SU-DHL-6 (cell line): ENCODE measurements around the gene DYNLT1.

Experiments used
- H2AFZ ChIP-seq: fragments of 200-600 bp; sonication (generic); 2 replicates; pipeline ENCODE4 v1.6.1; 2014; ENCODE audit warnings: low read depth, mild to moderate bottlenecking, moderate library complexity, mixed read lengths, antibody characterized with exemption, low read length; ENCODE audit not compliant: severe bottlenecking
- H3F3A ChIP-seq: fragments of 200-600 bp; shearing (Covaris generic); 2 replicates; pipeline ENCODE4 v1.6.0; 2016; ENCODE audit warnings: antibody characterized with exemption, mild to moderate bottlenecking; ENCODE audit not compliant: insufficient read depth
- H3K27ac ChIP-seq: fragments of 200-600 bp; sonication (generic); 2 replicates; pipeline ENCODE4 v1.5.1; 2016; ENCODE audit warnings: low read depth, mild to moderate bottlenecking, low read length, moderate library complexity, mixed read lengths
- H3K27me3 ChIP-seq: fragments of 200-600 bp; sonication (generic), shearing (Covaris generic); 2 replicates; pipeline ENCODE4 v1.6.0; 2014; ENCODE audit warnings: mild to moderate bottlenecking, low read length
- H3K36me3 ChIP-seq: fragments of 200-600 bp; sonication (generic); 2 replicates; pipeline ENCODE4 v1.6.1; 2014; ENCODE audit warnings: mild to moderate bottlenecking, low read length, mixed read lengths
- H3K4me2 ChIP-seq: fragments of 300-600, 200-600 bp; shearing (Covaris generic), sonication (generic); 2 replicates; pipeline ENCODE4 v1.6.0; 2014; ENCODE audit warnings: low read length, low read depth, mild to moderate bottlenecking; ENCODE audit not compliant: poor library complexity, severe bottlenecking
- H3K4me3 ChIP-seq: fragments of 200-600 bp; sonication (generic); 2 replicates; pipeline ENCODE4 v1.5.1; 2014; ENCODE audit warnings: antibody characterized with exemption, low read length, mild to moderate bottlenecking, mixed read lengths; ENCODE audit not compliant: insufficient read depth, poor library complexity, severe bottlenecking
- H3K79me2 ChIP-seq: fragments of 200-600 bp; sonication (generic); 2 replicates; pipeline ENCODE4 v1.6.1; 2014; ENCODE audit warnings: mild to moderate bottlenecking, low read length, moderate library complexity; ENCODE audit not compliant: insufficient read depth
- H3K9ac ChIP-seq: fragments of 200-600 bp; sonication (generic); 2 replicates; pipeline ENCODE4 v1.7.0; 2014; ENCODE audit warnings: mild to moderate bottlenecking, low read length
- H3K9me2 ChIP-seq: fragments of 200-600 bp; sonication (generic); replicated peaks from 2 replicates; pipeline ENCODE4 v1.6.1; 2014; ENCODE audit warnings: low read length; ENCODE audit not compliant: insufficient read depth
- H3K9me3 ChIP-seq: fragments of 200-600 bp; sonication (generic); 2 replicates; pipeline ENCODE4 v1.6.1; 2014; ENCODE audit warnings: low read length, mixed read lengths; ENCODE audit not compliant: insufficient read depth
- H4K20me1 ChIP-seq: fragments of 200-600 bp; sonication (generic); 2 replicates; pipeline ENCODE4 v1.6.1; 2014; ENCODE audit warnings: low read depth, mild to moderate bottlenecking, antibody characterized with exemption, low read length, moderate library complexity, mixed read lengths
- CTCF ChIP-seq: fragments of 200-600 bp; sonication (generic); IDR thresholded peaks from one replicate; pipeline ENCODE4 v1.5.1; 2017; ENCODE audit warnings: antibody characterized with exemption, mild to moderate bottlenecking, low read length, moderate library complexity; ENCODE audit not compliant: insufficient read depth, poor library complexity, severe bottlenecking
- EZH2phosphoT487 ChIP-seq: fragments of 200-600 bp; sonication (generic), shearing (Covaris generic); conservative IDR thresholded peaks from 2 replicates; pipeline ENCODE4 v1.6.1; 2018; ENCODE audit warnings: mild to moderate bottlenecking, antibody characterized with exemption, low read length, moderate library complexity, mixed read lengths

DYNLT1 gene

GRCh38 chr6:158644231-158645063 is at the start of gene DYNLT1:
DYNLT1 (minus strand) TSS chr6:158644743; CDS start chr6:158644708, 35 bp downstream.
- Histone ChIP-seq H3K9me3 (no peaks in the 10 kb centered on the region), H3K9ac (peak within 1 kb of the TSS; percentile 92), H2AFZ (peak within 1 kb of the TSS; percentile 96), H3K4me3 (peak within 1 kb of the TSS; percentile 70), H3K27ac (peak within 1 kb of the TSS; percentile 27; the same call in 1 of the 2 replicates), H3F3A (0 out of 2 replicates have a peak, but pooled peaks cover 4% of the 10 kb centered on the region), H4K20me1 (no peaks in the 10 kb centered on the region), H3K27me3 (no peaks in the 10 kb centered on the region), H3K79me2 (peaks cover 33% of the 10 kb centered on the region), H3K36me3 (no peaks in the 10 kb centered on the region), H3K9me2 (no peaks in the 10 kb centered on the region), H3K4me2 (peak within 1 kb of the TSS; percentile 81)
- TF ChIP-seq CTCF, result no peak
- TF ChIP-seq EZH2phosphoT487, result no peak

- Histone ChIP-seq H3K36me3 (no peaks in the 10 kb centered on the region), H3K9me2 (no peaks in the 10 kb centered on the region), H3K9me3 (no peaks in the 10 kb centered on the region), H3F3A (no peaks in the 10 kb centered on the region), H4K20me1 (no peaks in the 10 kb centered on the region), H3K4me3 (no peak overlapping the region), H3K4me2 (no peak overlapping the region), H3K79me2 (no peaks in the 10 kb centered on the region), H2AFZ (no peak overlapping the region), H3K27me3 (no peaks in the 10 kb centered on the region), H3K27ac (no peak overlapping the region), H3K9ac (no peak overlapping the region)
- TF ChIP-seq CTCF (no peak), EZH2phosphoT487 (no peak)
Observed at GRCh38 chr6:158688860-158689259, 44.3 kb upstream of the DYNLT1 start.

- Histone ChIP-seq H3K27me3 (no peaks in the 10 kb centered on the region), H3K36me3 (no peaks in the 10 kb centered on the region)
Observed at GRCh38 chr6:158687506-158687905, 43.0 kb upstream of the DYNLT1 start.

More at GRCh38 chr6:158687506-158687905, 43.0 kb upstream of the DYNLT1 start:
- Histone ChIP-seq H3K79me2 (no peaks in the 10 kb centered on the region), H4K20me1 (no peaks in the 10 kb centered on the region), H3F3A (no peaks in the 10 kb centered on the region), H3K9ac (no peak overlapping the region), H3K9me2 (no peaks in the 10 kb centered on the region), H3K9me3 (no peaks in the 10 kb centered on the region), H3K4me2 (no peak overlapping the region), H3K4me3 (no peak overlapping the region), H3K27ac (no peak overlapping the region), H2AFZ (no peak overlapping the region)
- no peak for TF ChIP-seq EZH2phosphoT487
- no peak for TF ChIP-seq CTCF
